Measurements from ENCODE around the gene GTF3C2. TPM values are rescaled to one million over a fixed set of nuclear protein-coding genes. Genes with fewer than 3 reads are reported as not detected.

GTF3C2 gene
- total RNA-seq, 1 experiment from 2014 or later: 89.3 TPM

DNA sequence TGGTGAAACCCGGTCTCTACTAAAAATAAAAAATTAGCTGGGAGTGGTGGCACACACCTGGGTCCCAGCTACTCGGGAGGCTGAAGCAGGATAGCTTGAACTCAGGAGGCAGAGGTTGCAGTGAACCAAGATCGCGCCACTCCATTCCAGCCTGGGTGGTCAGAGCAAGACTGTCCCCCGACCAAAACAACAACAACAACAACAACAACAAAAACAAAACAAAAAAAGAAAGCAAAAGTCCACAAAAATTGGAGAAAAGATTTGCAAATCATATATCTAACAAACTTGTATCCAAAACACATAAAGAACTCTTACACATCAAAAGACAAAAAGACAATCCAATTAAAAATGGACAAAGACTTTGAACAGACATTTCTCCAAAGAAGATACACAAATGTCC, 42.4 kb upstream of the GTF3C2 start:
- BruUV-seq (replicated peaks): no TSS peak
- Histone ChIP-seq H3K27me3 (replicated peaks; ENCODE audit: insufficient read depth, low read depth, low read length, poor library complexity) (no peaks in the 10 kb centered on the region), H3K36me3 (ENCODE audit: insufficient read depth, low read length, poor library complexity, severe bottlenecking) (no peaks in the 10 kb centered on the region), H3K27ac (ENCODE audit: low read depth, low read length, poor library complexity, severe bottlenecking) (no peak overlapping the region), H3K4me3 (ENCODE audit: low read depth, low read length, poor library complexity, severe bottlenecking) (no peak overlapping the region), H3K4me1 (ENCODE audit: insufficient read depth, low read length, poor library complexity, severe bottlenecking) (no peaks in the 10 kb centered on the region), H3K9me3 (ENCODE audit: low read depth, low read length, poor library complexity, severe bottlenecking) (no peaks in the 10 kb centered on the region)
- intact Hi-C loops (cut with micrococcal nuclease; ENCODE audit: unreplicated experiment): no loop called here
- no peak for DNase-seq (ENCODE audit: low spot score)
- TF ChIP-seq, protein P1, sequence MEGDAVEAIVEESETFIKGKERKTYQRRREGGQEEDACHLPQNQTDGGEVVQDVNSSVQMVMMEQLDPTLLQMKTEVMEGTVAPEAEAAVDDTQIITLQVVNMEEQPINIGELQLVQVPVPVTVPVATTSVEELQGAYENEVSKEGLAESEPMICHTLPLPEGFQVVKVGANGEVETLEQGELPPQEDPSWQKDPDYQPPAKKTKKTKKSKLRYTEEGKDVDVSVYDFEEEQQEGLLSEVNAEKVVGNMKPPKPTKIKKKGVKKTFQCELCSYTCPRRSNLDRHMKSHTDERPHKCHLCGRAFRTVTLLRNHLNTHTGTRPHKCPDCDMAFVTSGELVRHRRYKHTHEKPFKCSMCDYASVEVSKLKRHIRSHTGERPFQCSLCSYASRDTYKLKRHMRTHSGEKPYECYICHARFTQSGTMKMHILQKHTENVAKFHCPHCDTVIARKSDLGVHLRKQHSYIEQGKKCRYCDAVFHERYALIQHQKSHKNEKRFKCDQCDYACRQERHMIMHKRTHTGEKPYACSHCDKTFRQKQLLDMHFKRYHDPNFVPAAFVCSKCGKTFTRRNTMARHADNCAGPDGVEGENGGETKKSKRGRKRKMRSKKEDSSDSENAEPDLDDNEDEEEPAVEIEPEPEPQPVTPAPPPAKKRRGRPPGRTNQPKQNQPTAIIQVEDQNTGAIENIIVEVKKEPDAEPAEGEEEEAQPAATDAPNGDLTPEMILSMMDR (conservative IDR thresholded peaks at IDR 0.05; ENCODE audit: low read depth, low read length): no peak
- TF ChIP-seq EZH2 (IDR thresholded peaks at IDR 0.05; ENCODE audit: borderline replicate concordance, low read depth, low read length, poor library complexity, severe bottlenecking): no peak
- ChIA-PET CTCF (no interaction called here), POLR2A (ENCODE audit: low non-redundant PET) (no interaction called here)

DNA sequence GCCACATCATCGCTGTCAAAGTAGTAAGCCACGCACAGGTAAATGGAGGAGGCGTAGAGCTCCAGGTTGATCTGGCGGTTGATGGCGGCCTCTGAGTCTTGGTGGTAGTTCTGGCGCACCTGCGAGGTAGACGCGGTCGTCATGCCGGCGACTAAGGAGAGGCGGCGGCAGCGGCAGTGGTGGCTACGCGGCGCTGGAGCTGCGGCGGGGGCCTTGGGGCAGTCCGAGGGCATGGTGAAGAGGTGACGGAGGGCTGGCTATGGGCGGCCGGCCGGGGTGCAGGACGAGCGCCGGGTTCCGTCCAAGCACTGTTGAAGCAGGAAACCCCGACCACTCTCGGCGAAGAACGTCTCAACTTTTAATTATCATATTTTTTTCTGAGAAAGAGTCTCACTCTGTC, 36.7 kb upstream of the GTF3C2 start:
- no peaks in the 10 kb centered on the region for H3K27me3 ChIP-seq (replicated peaks; ENCODE audit: insufficient read depth, low read depth, low read length, poor library complexity)
- ChIA-PET POLR2A (ENCODE audit: low non-redundant PET) (no interaction called here), CTCF (no interaction called here)
- H3K4me3 ChIP-seq (ENCODE audit: low read depth, low read length, poor library complexity, severe bottlenecking): no peak overlapping the region
- TF ChIP-seq, protein P1 (conservative IDR thresholded peaks at IDR 0.05; ENCODE audit: low read depth, low read length): no peak
- no peak for TF ChIP-seq EZH2 (IDR thresholded peaks at IDR 0.05; ENCODE audit: borderline replicate concordance, low read depth, low read length, poor library complexity, severe bottlenecking)
- H3K27ac ChIP-seq (ENCODE audit: low read depth, low read length, poor library complexity, severe bottlenecking): no peak overlapping the region
- DNase-seq (ENCODE audit: low spot score): no peak
- intact Hi-C loops (cut with micrococcal nuclease; ENCODE audit: unreplicated experiment): no loop called here
- H3K36me3 ChIP-seq (ENCODE audit: insufficient read depth, low read length, poor library complexity, severe bottlenecking): peaks cover 5% of the 10 kb centered on the region
- H3K9me3 ChIP-seq (ENCODE audit: low read depth, low read length, poor library complexity, severe bottlenecking): no peaks in the 10 kb centered on the region
- no peaks in the 10 kb centered on the region for H3K4me1 ChIP-seq (ENCODE audit: insufficient read depth, low read length, poor library complexity, severe bottlenecking)
- no TSS peak for BruUV-seq (replicated peaks)

DNA sequence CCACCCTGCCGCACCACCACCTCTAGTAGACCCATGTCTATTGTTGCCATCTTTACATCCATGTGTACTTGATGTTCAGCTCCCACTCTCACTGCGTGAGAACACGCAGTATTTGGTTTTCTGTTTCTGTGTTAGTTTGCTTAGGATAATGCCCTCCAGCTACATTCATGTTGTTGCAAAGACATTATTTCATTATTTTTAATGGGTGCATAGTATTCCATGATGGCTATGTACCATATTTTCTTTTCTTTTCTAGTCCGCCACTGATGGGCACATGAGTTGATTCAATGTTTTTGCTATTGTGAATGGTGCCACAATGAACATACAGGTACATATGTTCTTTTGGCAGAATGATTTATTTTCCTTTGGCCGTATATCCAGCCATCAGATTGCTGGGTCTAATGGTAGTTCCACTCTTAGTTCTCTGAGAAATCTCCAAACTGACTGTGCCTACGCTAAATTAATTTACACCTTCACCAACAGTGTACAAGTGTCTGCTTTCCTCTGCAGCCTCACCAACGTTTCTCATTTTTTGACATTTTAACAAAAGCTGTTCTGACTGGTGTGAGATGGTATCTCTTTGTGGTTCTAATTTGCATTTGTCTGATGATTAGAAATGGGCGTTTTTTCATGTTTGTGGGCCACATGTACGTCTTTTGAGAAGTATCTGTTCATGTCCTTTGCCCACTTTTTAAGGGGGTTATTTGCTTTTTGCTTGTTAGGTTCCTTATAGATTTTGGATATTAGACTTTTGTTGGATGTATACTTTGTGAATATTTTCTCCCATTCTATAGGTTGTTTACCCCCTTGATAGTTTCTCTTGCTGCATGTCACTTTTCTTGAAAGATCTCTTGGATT, 34.5 kb upstream of the GTF3C2 start:
- ChIA-PET CTCF (no interaction called here), POLR2A (ENCODE audit: low non-redundant PET) (no interaction called here)
- H3K36me3 ChIP-seq (ENCODE audit: insufficient read depth, low read length, poor library complexity, severe bottlenecking): peaks cover 7% of the 10 kb centered on the region
- no peaks in the 10 kb centered on the region for H3K27me3 ChIP-seq (replicated peaks; ENCODE audit: insufficient read depth, low read depth, low read length, poor library complexity)
- no peak overlapping the region for H3K27ac ChIP-seq (ENCODE audit: low read depth, low read length, poor library complexity, severe bottlenecking)
- no peak for DNase-seq (ENCODE audit: low spot score)
- no peak overlapping the region for H3K4me3 ChIP-seq (ENCODE audit: low read depth, low read length, poor library complexity, severe bottlenecking)
- H3K9me3 ChIP-seq (ENCODE audit: low read depth, low read length, poor library complexity, severe bottlenecking): no peaks in the 10 kb centered on the region
- no peak for TF ChIP-seq EZH2 (IDR thresholded peaks at IDR 0.05; ENCODE audit: borderline replicate concordance, low read depth, low read length, poor library complexity, severe bottlenecking)
- intact Hi-C loops (cut with micrococcal nuclease; ENCODE audit: unreplicated experiment): no loop called here
- TSS peak; percentile 27 for BruUV-seq (replicated peaks)
- no peaks in the 10 kb centered on the region for H3K4me1 ChIP-seq (ENCODE audit: insufficient read depth, low read length, poor library complexity, severe bottlenecking)

Data from A673 (cell line).